Trophoblast cell (in vitro differentiated cells and primary cell): Measurements from ENCODE around the gene DPP8.

Source experiments
- DNase-seq, 2 donors: peaks; one replicate each; pipeline ENCODE4 v3.0.0-alpha.2; 2016
- H2AFZ ChIP-seq: 2 replicates; pipeline ENCODE4 v1.6.1; 2013; ENCODE audit warnings: low read length, moderate library complexity, mild to moderate bottlenecking; ENCODE audit not compliant: insufficient read depth, poor library complexity
- H2AK5ac ChIP-seq: 2 replicates; pipeline ENCODE4 v1.6.1; 2013; ENCODE audit warnings: mild to moderate bottlenecking, low read length
- H2BK120ac ChIP-seq: 2 replicates; pipeline ENCODE4 v1.6.1; 2013; ENCODE audit warnings: low read length, mild to moderate bottlenecking, moderate library complexity; ENCODE audit not compliant: insufficient read depth, poor library complexity
- H2BK12ac ChIP-seq: 2 replicates; pipeline ENCODE4 v1.6.1; 2013; ENCODE audit warnings: mild to moderate bottlenecking, low read length, moderate library complexity
- H2BK5ac ChIP-seq: 2 replicates; pipeline ENCODE4 v1.6.1; 2013; ENCODE audit warnings: low read length, low read depth, moderate library complexity, mild to moderate bottlenecking; ENCODE audit not compliant: poor library complexity
- H3K14ac ChIP-seq: 2 replicates; pipeline ENCODE4 v1.6.1; 2013; ENCODE audit warnings: mild to moderate bottlenecking, low read length
- H3K18ac ChIP-seq: 2 replicates; pipeline ENCODE4 v1.6.1; 2013; ENCODE audit warnings: mild to moderate bottlenecking, low read length
- H3K23ac ChIP-seq: 2 replicates; pipeline ENCODE4 v1.6.1; 2013; ENCODE audit warnings: low read length
- H3K27ac ChIP-seq: 2 replicates; pipeline ENCODE4 v1.5.1; 2013; ENCODE audit warnings: low read depth, mild to moderate bottlenecking, inconsistent platforms, low read length, moderate library complexity
- H3K27me3 ChIP-seq: 2 replicates; pipeline ENCODE4 v1.6.1; 2013; ENCODE audit warnings: inconsistent platforms, mild to moderate bottlenecking, low read length, moderate library complexity; ENCODE audit not compliant: insufficient read depth
- H3K36me3 ChIP-seq, 2 experiments: 1 replicate in 1 of 2; 2 replicates in 1 of 2; pipeline ENCODE4 v1.6.1; 2013; ENCODE audit warnings: low read length in 2 of 2, mild to moderate bottlenecking in 2 of 2, moderate library complexity in 1 of 2; ENCODE audit not compliant: insufficient read depth in 2 of 2, control insufficient read depth in 1 of 2
- H3K4ac ChIP-seq: 2 replicates; pipeline ENCODE4 v1.6.1; 2013; ENCODE audit warnings: low read depth, mild to moderate bottlenecking, low read length, moderate library complexity
- H3K4me1 ChIP-seq, 2 experiments: 1 replicate in 1 of 2; 2 replicates in 1 of 2; pipeline ENCODE4 v1.6.1; 2013; ENCODE audit warnings: low read length in 2 of 2, mild to moderate bottlenecking in 2 of 2, moderate library complexity in 1 of 2; ENCODE audit not compliant: insufficient read depth in 2 of 2, control insufficient read depth in 1 of 2
- H3K4me2 ChIP-seq: 2 replicates; pipeline ENCODE4 v1.6.1; 2013; ENCODE audit warnings: inconsistent platforms, mild to moderate bottlenecking, low read length, moderate library complexity
- H3K4me3 ChIP-seq: 2 replicates; pipeline ENCODE4 v1.5.1; 2013; ENCODE audit warnings: mild to moderate bottlenecking, low read depth, low read length, inconsistent platforms
- H3K79me1 ChIP-seq: one replicate; pipeline ENCODE4 v1.6.1; 2013; ENCODE audit warnings: low read length
- H3K79me2 ChIP-seq: 2 replicates; pipeline ENCODE4 v1.6.1; 2013; ENCODE audit warnings: low read length, mild to moderate bottlenecking; ENCODE audit not compliant: control insufficient read depth, insufficient read depth, poor library complexity
- H3K9ac ChIP-seq: 2 replicates; pipeline ENCODE4 v1.6.1; 2013; ENCODE audit warnings: mild to moderate bottlenecking, low read length
- H3K9me3 ChIP-seq: 2 replicates; pipeline ENCODE4 v1.6.1; 2013; ENCODE audit warnings: low read depth, mild to moderate bottlenecking, control low read depth, inconsistent platforms, low read length; ENCODE audit not compliant: insufficient read depth
- H4K12ac ChIP-seq: 2 replicates; pipeline ENCODE4 v1.6.1; 2013; ENCODE audit warnings: low read depth, mild to moderate bottlenecking, low read length, moderate library complexity
- H4K8ac ChIP-seq: 2 replicates; pipeline ENCODE4 v1.6.1; 2013; ENCODE audit warnings: low read depth, mild to moderate bottlenecking, low read length, moderate library complexity
- H4K91ac ChIP-seq: one replicate; pipeline ENCODE4 v1.6.1; 2013; ENCODE audit warnings: low read depth, mild to moderate bottlenecking, low read length, moderate library complexity
- WGBS: extraction: QIAGEN DNeasy Blood & Tissue Kit; methylation state at CpG from one replicate; pipeline ENCODE4 v1.1.7; 2013; ENCODE audit warnings: missing lambda C conversion rate; ENCODE audit not compliant: insufficient read length, insufficient coverage; ENCODE audit errors: extremely low coverage; 5-methylcytosine and 5-hydroxymethylcytosine counted together

DPP8 gene

DNA sequence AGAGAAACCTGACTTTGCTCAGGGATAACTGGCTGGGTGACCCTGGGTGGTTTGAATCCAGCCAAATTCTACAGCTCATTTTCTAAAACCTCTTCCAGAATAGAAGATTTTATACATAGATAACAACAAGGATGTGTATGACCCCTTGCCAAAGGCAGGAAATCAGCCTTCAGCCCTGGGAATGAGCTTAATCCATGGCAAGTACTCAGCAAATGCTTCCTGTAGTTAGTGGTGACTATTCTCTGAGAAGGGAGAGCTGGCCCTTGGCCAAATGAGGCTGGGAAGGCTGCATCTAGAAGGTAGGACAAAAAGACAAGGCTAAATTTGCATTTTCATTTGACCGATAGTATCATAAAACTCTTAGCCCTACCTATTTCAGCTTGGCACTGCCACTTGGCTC is 8.1 kb upstream of the DPP8 start:
- Histone ChIP-seq H4K8ac (no peak overlapping the region), H3K9me3 (no peaks in the 10 kb centered on the region), H3K14ac (no peak overlapping the region), H4K12ac (no peak overlapping the region), H2BK5ac (no peak overlapping the region), H3K36me3 (no peaks in the 10 kb centered on the region), H2AFZ (no peak overlapping the region), H3K4ac (no peak overlapping the region), H3K79me1 (peaks cover 3% of the 10 kb centered on the region), H3K9ac (no peak overlapping the region), H3K79me2 (peaks cover 3% of the 10 kb centered on the region), H3K27ac (no peak overlapping the region), H2AK5ac (no peak overlapping the region), H3K4me2 (no peak overlapping the region), H2BK12ac (no peak overlapping the region), H3K18ac (no peak overlapping the region), H3K27me3 (no peaks in the 10 kb centered on the region), H3K4me3 (no peak overlapping the region), H3K4me1 (no peaks in the 10 kb centered on the region), H4K91ac (no peak overlapping the region), H2BK120ac (no peak overlapping the region), H3K23ac (no peak overlapping the region)
- no peak for DNase-seq
- no CpG with 5 or more reads among the region's 1 CpG for WGBS

- H3K36me3 ChIP-seq, result no peaks in the 10 kb centered on the region
- H3K23ac ChIP-seq, result no peak overlapping the region
- H3K18ac ChIP-seq, result no peak overlapping the region
- H4K91ac ChIP-seq, result no peak overlapping the region
- H3K9me3 ChIP-seq, result peaks cover 2% of the 10 kb centered on the region
- H3K27me3 ChIP-seq, result no peaks in the 10 kb centered on the region
- no peak overlapping the region for H3K4ac ChIP-seq
- H3K14ac ChIP-seq, result no peak overlapping the region
- no peak overlapping the region for H2BK12ac ChIP-seq
- no peaks in the 10 kb centered on the region for H3K79me2 ChIP-seq
- no peak overlapping the region for H3K4me2 ChIP-seq
- H4K8ac ChIP-seq, result no peak overlapping the region
- no peak overlapping the region for H3K9ac ChIP-seq
- H3K4me3 ChIP-seq, result no peak overlapping the region
- no peaks in the 10 kb centered on the region for H3K4me1 ChIP-seq
- WGBS, result no CpG with 5 or more reads among the region's 10 CpGs
- no peak overlapping the region for H4K12ac ChIP-seq
- DNase-seq, result no peak
- H3K79me1 ChIP-seq, result no peaks in the 10 kb centered on the region
- H3K27ac ChIP-seq, result no peak overlapping the region
- no peak overlapping the region for H2BK120ac ChIP-seq
- H2BK5ac ChIP-seq, result no peak overlapping the region
- H2AFZ ChIP-seq, result no peak overlapping the region
- H2AK5ac ChIP-seq, result no peak overlapping the region
Measured at GRCh38 chr15:65524226-65524625, 6.7 kb upstream of the DPP8 start.

DNA sequence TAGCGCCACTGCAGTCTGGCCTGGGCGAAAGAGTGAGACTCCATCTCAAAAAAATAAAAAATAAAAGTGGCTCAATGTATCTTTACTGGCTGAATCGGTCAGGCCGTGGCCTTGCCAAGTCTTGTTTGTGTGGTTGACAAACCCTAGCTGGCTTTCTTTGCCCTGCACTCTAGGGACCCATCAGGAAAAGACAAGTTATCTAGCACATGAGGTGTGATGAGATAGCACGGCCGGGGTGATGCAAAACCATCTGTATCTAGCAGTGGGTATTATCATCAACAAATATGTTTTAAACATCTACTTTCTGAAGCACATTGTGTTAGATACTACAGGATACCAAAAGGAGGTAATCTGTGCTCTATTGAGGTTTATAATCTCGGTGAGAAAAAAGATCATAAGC is 3.9 kb upstream of the DPP8 start:
- no peak overlapping the region for H2BK12ac ChIP-seq
- H4K8ac ChIP-seq, result no peak overlapping the region
- no peaks in the 10 kb centered on the region for H3K27me3 ChIP-seq
- no peak overlapping the region for H3K18ac ChIP-seq
- no peak overlapping the region for H3K27ac ChIP-seq
- H3K4me2 ChIP-seq, result no peak overlapping the region
- no peak overlapping the region for H2BK5ac ChIP-seq
- no peak overlapping the region for H3K14ac ChIP-seq
- no peak overlapping the region for H4K12ac ChIP-seq
- no peak for DNase-seq
- H4K91ac ChIP-seq, result no peak overlapping the region
- peaks cover 0 to 3% of the 10 kb centered on the region in 2 experiments for H3K4me1 ChIP-seq
- no peak overlapping the region for H3K9ac ChIP-seq
- peaks cover 5% of the 10 kb centered on the region for H3K79me1 ChIP-seq
- H3K79me2 ChIP-seq, result peaks cover 8% of the 10 kb centered on the region
- no peak overlapping the region for H3K4ac ChIP-seq
- peaks cover 2% of the 10 kb centered on the region for H3K9me3 ChIP-seq
- no CpG with 5 or more reads among the region's 7 CpGs for WGBS
- no peak overlapping the region for H2BK120ac ChIP-seq
- no peak overlapping the region for H2AK5ac ChIP-seq
- H3K4me3 ChIP-seq, result no peak overlapping the region
- H3K23ac ChIP-seq, result no peak overlapping the region
- H2AFZ ChIP-seq, result no peak overlapping the region
- H3K36me3 ChIP-seq, result no peaks in the 10 kb centered on the region

GRCh38 chr15:65518633-65519285 is 1.3 kb upstream of the DPP8 start:
- peaks cover 5% of the 10 kb centered on the region for H3K79me1 ChIP-seq
- no peak overlapping the region for H3K4ac ChIP-seq
- H4K12ac ChIP-seq, result no peak overlapping the region
- H3K18ac ChIP-seq, result no peak overlapping the region
- peaks cover 0 to 6% of the 10 kb centered on the region in 2 experiments for H3K36me3 ChIP-seq
- peaks cover 0 to 4% of the 10 kb centered on the region in 2 experiments for H3K4me1 ChIP-seq
- H3K4me2 ChIP-seq, result no peak overlapping the region
- H2BK120ac ChIP-seq, result no peak overlapping the region
- no peak overlapping the region for H2BK12ac ChIP-seq
- H3K23ac ChIP-seq, result no peak overlapping the region
- peaks cover 2% of the 10 kb centered on the region for H3K9me3 ChIP-seq
- WGBS, result no CpG with 5 or more reads among the region's 4 CpGs
- H4K8ac ChIP-seq, result no peak overlapping the region
- no peak overlapping the region for H2BK5ac ChIP-seq
- H3K9ac ChIP-seq, result no peak overlapping the region
- no peak overlapping the region for H3K14ac ChIP-seq
- H2AFZ ChIP-seq, result no peak overlapping the region
- no peak overlapping the region for H2AK5ac ChIP-seq
- no peaks in the 10 kb centered on the region for H3K27me3 ChIP-seq
- no peak overlapping the region for H3K4me3 ChIP-seq
- H3K27ac ChIP-seq, result no peak overlapping the region
- H4K91ac ChIP-seq, result no peak overlapping the region
- peaks cover 8% of the 10 kb centered on the region for H3K79me2 ChIP-seq
- DNase-seq, result no peak
